DND-41 (cell line): ENCODE results near the gene HMG20A.

Experiments used
- ATAC-seq: fragments of 200-7000 bp; cut with Tn5 transposase; 3 replicates; pipeline ENCODE4 v1.9.1; 2021; ENCODE audit warnings: low read depth; ENCODE audit not compliant: insufficient read depth
- DNase-seq: peaks from one replicate; pipeline ENCODE4 v3.0.0-alpha.2; 2020
- H2AFZ ChIP-seq: 2 replicates; pipeline ENCODE4 v1.6.0; 2012; ENCODE audit warnings: low read depth, low read length
- H3K27ac ChIP-seq: 2 replicates; pipeline ENCODE4 v1.5.1; 2012; ENCODE audit warnings: low read length, inconsistent platforms
- H3K27me3 ChIP-seq: fragments of 200-600 bp; sonication (generic); 2 replicates; pipeline ENCODE4 v1.6.0; 2012; ENCODE audit warnings: low read length, mild to moderate bottlenecking, inconsistent platforms; ENCODE audit not compliant: insufficient read depth, poor library complexity
- H3K36me3 ChIP-seq: 2 replicates; pipeline ENCODE4 v1.5.1; 2012; ENCODE audit warnings: low read length, inconsistent platforms; ENCODE audit not compliant: insufficient read depth
- H3K4me1 ChIP-seq: 2 replicates; pipeline ENCODE4 v1.5.1; 2012; ENCODE audit warnings: mild to moderate bottlenecking, low read length; ENCODE audit not compliant: insufficient read depth
- H3K4me2 ChIP-seq: 2 replicates; pipeline ENCODE4 v1.6.0; 2012; ENCODE audit warnings: mild to moderate bottlenecking, moderate library complexity, low read length, inconsistent platforms; ENCODE audit not compliant: insufficient read depth
- H3K4me3 ChIP-seq, 2 experiments: fragments of 200-600 bp in 1 of 2; shearing (Covaris generic) in 1 of 2; 2 replicates each; pipeline ENCODE4 v1.5.1; 2012 to 2016; ENCODE audit warnings: inconsistent platforms in 2 of 2, low read length in 2 of 2, mild to moderate bottlenecking in 2 of 2, low read depth in 1 of 2, moderate library complexity in 1 of 2
- H3K79me2 ChIP-seq: 2 replicates; pipeline ENCODE4 v1.6.0; 2012; ENCODE audit warnings: low read length, inconsistent platforms; ENCODE audit not compliant: insufficient read depth
- H3K9ac ChIP-seq: 2 replicates; pipeline ENCODE4 v1.6.0; 2012; ENCODE audit warnings: low read depth, mild to moderate bottlenecking, inconsistent platforms, low read length, moderate library complexity
- H3K9me3 ChIP-seq: 2 replicates; pipeline ENCODE4 v1.5.1; 2012; ENCODE audit warnings: low read length, moderate library complexity, mild to moderate bottlenecking, inconsistent platforms; ENCODE audit not compliant: insufficient read depth, severe bottlenecking
- H4K20me1 ChIP-seq: 2 replicates; pipeline ENCODE4 v1.6.0; 2012; ENCODE audit warnings: low read length; ENCODE audit not compliant: insufficient read depth
- CTCF ChIP-seq: IDR thresholded peaks from 2 replicates; pipeline ENCODE4 v1.5.1; 2012; ENCODE audit warnings: borderline replicate concordance, low read length, moderate library complexity, mild to moderate bottlenecking; ENCODE audit not compliant: poor library complexity, severe bottlenecking; ENCODE audit errors: extremely low read depth
- EZH2 ChIP-seq: IDR thresholded peaks from 3 replicates; pipeline ENCODE4 v1.6.1; 2012; ENCODE audit warnings: borderline replicate concordance, low read depth, mild to moderate bottlenecking, moderate library complexity, low read length, inconsistent platforms; ENCODE audit not compliant: severe bottlenecking

HMG20A gene

DNA sequence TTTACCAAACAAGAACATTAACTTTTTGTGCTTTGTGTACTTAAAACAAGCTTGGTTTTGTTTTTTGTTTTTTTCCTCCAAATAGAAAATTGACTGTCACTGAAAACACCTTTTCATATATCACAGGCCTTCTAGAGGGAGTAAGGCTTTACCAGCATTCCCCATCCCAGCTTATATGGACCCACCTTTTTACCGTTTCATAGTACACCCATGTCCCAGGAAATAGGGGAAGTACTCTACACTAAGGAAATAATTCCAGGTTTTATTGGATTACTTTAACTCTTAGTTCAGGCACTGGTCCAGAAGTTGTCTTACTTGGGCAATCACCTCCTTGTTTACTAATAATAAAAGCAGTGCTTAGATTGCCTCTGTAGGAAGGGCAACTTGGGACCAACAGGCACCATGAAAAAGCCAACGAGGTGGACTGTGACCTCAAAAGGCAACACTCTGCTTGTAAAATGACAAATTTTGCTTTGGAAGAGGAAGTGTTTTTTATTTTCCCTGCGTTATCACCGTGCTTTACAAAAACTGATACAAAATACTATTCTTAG lies 26.2 kb downstream of the HMG20A start:
- no peak overlapping the region for H3K4me3 ChIP-seq
- peaks cover 3% of the 10 kb centered on the region; the same call in 1 of the 2 replicates for H3K36me3 ChIP-seq
- no peak for TF ChIP-seq CTCF
- no peak for TF ChIP-seq EZH2
- peaks cover 5% of the 10 kb centered on the region; the same call in 1 of the 2 replicates for H4K20me1 ChIP-seq
- no peak overlapping the region for H3K9ac ChIP-seq
- no peak overlapping the region for H3K27ac ChIP-seq
- H3K4me1 ChIP-seq = no peaks in the 10 kb centered on the region
- H3K79me2 ChIP-seq = peaks cover 52% of the 10 kb centered on the region
- H2AFZ ChIP-seq = no peak overlapping the region
- DNase-seq (no peak), ATAC-seq (no peak)
- no peaks in the 10 kb centered on the region for H3K9me3 ChIP-seq
- no peaks in the 10 kb centered on the region for H3K27me3 ChIP-seq
- no peak overlapping the region for H3K4me2 ChIP-seq

DNA sequence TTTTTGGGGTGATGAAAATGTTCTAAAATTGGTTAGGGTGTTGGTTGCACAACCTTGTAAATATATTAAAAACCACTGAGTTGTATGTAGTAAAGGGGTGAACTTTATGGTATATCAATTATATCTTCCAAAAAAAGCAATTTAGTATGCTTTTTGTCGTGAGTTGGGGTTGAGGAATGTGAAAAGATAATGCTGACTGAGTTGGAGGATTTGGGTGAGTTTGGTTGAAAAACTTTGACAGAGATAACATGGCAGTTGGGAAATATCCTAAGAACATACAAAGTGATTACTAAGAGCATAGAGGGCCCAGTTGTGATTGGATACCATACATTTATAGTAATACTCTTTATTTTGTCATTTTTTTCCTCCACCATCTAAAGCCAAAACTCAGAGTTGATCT lies 33.6 kb downstream of the HMG20A start:
- Histone ChIP-seq H3K27me3 (no peaks in the 10 kb centered on the region), H3K9me3 (no peaks in the 10 kb centered on the region), H3K27ac (no peak overlapping the region), H3K4me2 (no peak overlapping the region), H3K36me3 (peaks cover 14% of the 10 kb centered on the region), H3K4me1 (peaks cover 25% of the 10 kb centered on the region), H3K79me2 (0 out of 2 replicates have a peak, but pooled peaks cover 8% of the 10 kb centered on the region), H4K20me1 (no peaks in the 10 kb centered on the region), H2AFZ (no peak overlapping the region), H3K4me3 (no peak overlapping the region), H3K9ac (no peak overlapping the region)
- DNase-seq (no peak), ATAC-seq (no peak)
- TF ChIP-seq EZH2 (no peak), CTCF (no peak)

- no peak for ATAC-seq
- H3K79me2 ChIP-seq = 0 out of 2 replicates have a peak, but pooled peaks cover 8% of the 10 kb centered on the region
- no peaks in the 10 kb centered on the region for H3K27me3 ChIP-seq
- TF ChIP-seq EZH2 (no peak), CTCF (no peak)
- no peak overlapping the region for H3K9ac ChIP-seq
- no peak overlapping the region for H3K4me3 ChIP-seq
- no peaks in the 10 kb centered on the region for H3K9me3 ChIP-seq
- H2AFZ ChIP-seq = no peak overlapping the region
- no peak for DNase-seq
- peaks cover 25% of the 10 kb centered on the region for H3K4me1 ChIP-seq
- peaks cover 21% of the 10 kb centered on the region for H3K36me3 ChIP-seq
- no peak overlapping the region for H3K4me2 ChIP-seq
- H3K27ac ChIP-seq = no peak overlapping the region
- H4K20me1 ChIP-seq = no peaks in the 10 kb centered on the region
Measured at GRCh38 chr15:77454951-77455350, 34.3 kb downstream of the HMG20A start.
